ENCODE results near the gene CLTCL1.

Gene CLTCL1

DNA sequence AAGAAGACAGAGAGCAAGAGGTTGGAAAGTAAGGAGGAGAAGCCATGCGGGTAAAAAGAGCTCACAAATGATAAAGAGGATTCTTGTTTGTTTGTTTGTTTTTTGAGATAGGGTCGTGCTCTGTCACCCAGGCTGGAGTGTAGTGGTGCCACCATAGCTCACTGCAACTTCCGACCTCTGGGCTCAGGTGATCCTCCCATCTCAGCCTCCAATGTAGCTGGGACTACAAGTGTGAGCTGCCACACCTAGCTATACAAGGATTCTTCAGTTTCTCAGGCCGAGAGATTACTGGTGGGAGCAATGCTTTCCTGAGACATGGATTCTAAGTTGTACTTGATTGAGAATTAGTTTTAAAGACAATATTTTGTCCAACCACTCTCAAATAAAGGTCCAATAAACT, 55.6 kb downstream of the CLTCL1 start:
- Histone ChIP-seq H3K9me3 (ENCODE audit: control insufficient read depth, low read length) (no peaks in the 10 kb centered on the region), H3K36me3 (ENCODE audit: control insufficient read depth, insufficient read depth, low read length) (no peaks in the 10 kb centered on the region), H3K4me1 (ENCODE audit: control insufficient read depth, insufficient read depth, low read length, poor library complexity, severe bottlenecking) (no peaks in the 10 kb centered on the region), H3K4me3 (ENCODE audit: insufficient read depth, low read depth, low read length, poor library complexity, severe bottlenecking) (no peak overlapping the region), H3K27me3 (replicated peaks; ENCODE audit: control insufficient read depth, insufficient read depth, low read length, poor library complexity, severe bottlenecking) (no peaks in the 10 kb centered on the region), H3K27ac (ENCODE audit: insufficient read depth, low read length, poor library complexity, severe bottlenecking) (no peak overlapping the region)
- DNase-seq = no peak

DNA sequence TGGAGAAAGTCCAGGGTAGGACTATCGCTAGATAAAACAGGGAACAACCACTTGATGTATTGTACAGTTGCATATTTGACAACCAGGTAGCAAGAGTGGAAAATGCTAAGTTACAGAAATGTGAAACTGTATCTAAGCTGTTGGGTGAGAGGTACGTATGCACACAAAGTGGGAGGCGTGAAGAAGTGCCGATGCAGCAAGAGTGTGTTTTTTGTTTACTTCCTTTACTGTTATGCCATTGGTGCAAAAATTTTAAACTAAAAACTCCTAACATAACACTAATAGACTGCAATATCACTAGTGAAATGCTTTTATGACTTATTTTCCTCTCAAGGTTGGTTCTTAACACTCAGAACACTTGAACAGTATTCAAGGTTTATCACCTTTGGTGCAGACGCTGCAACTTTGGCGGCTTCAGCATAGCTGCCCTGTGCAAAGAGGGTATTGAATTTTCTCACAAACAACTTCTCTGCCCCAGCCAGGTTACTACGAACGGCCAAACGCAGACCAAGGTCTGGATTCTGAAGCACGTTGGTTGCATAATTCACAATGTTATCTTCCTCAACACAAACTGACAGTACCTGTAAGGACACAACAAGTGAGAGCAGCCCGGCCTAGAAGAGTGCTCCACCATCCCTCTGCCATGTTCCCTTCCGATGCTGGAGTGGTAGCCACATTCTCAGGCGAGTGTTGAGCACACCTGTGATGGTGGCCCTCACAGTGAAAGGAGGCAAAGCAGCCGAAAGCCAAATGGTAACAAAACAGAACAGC, 57.2 kb downstream of the CLTCL1 start:
- no peak for DNase-seq
- H3K27me3 ChIP-seq (replicated peaks; ENCODE audit: control insufficient read depth, insufficient read depth, low read length, poor library complexity, severe bottlenecking) = no peaks in the 10 kb centered on the region
- no peaks in the 10 kb centered on the region for H3K4me1 ChIP-seq (ENCODE audit: control insufficient read depth, insufficient read depth, low read length, poor library complexity, severe bottlenecking)
- H3K36me3 ChIP-seq (ENCODE audit: control insufficient read depth, insufficient read depth, low read length) = no peaks in the 10 kb centered on the region
- no peaks in the 10 kb centered on the region for H3K9me3 ChIP-seq (ENCODE audit: control insufficient read depth, low read length)
- no peak overlapping the region for H3K27ac ChIP-seq (ENCODE audit: insufficient read depth, low read length, poor library complexity, severe bottlenecking)
- no peak overlapping the region for H3K4me3 ChIP-seq (ENCODE audit: insufficient read depth, low read depth, low read length, poor library complexity, severe bottlenecking)

DNA sequence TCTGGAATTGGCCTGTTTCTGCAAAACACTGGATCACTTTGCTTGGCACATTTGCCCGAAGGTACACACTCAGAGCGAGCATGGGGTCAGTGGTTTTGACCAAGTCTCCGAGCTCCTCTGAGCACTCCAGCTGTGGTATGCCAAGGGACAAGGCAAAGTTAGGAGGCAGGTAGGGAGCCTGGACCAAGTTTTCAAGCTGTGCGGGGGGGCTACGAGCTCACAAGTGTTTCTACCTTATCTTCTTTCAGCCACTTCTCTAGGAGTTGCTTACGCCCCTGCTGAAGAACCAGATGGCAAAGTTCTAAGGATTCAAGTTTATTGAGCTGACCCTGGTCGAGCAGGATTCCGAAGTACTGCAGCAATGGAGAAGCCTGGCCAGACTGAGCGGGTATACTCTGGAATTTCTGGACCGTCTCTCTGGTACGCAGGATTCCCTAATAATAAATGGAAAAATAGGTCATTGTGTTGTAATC, 58.3 kb downstream of the CLTCL1 start:
- H3K36me3 ChIP-seq (ENCODE audit: control insufficient read depth, insufficient read depth, low read length) = no peaks in the 10 kb centered on the region

DNA sequence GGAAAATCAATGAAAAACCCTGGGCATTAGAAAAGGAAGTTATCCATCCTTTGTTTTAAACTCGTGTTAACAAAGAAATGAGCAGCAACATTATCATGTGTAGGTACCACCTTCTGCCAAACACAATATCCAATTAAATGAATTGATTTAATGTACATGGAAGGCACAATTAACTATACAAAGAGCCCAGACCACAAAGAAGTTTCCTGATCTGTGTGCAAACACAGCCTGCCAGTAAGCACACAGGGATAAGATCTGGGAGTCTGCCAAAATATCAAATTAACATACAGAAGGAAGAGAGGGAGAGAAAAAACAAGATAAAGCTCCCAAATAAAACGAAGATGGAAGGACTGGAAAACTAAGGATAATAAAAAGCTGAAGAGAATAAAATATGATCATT, 58.9 kb downstream of the CLTCL1 start:
- no peaks in the 10 kb centered on the region for H3K27me3 ChIP-seq (replicated peaks; ENCODE audit: control insufficient read depth, insufficient read depth, low read length, poor library complexity, severe bottlenecking)

More for the DNA sequence above, 58.3 kb downstream of the CLTCL1 start:
- H3K27ac ChIP-seq (ENCODE audit: insufficient read depth, low read length, poor library complexity, severe bottlenecking) = no peak overlapping the region
- H3K27me3 ChIP-seq (replicated peaks; ENCODE audit: control insufficient read depth, insufficient read depth, low read length, poor library complexity, severe bottlenecking) = no peaks in the 10 kb centered on the region
- H3K4me1 ChIP-seq (ENCODE audit: control insufficient read depth, insufficient read depth, low read length, poor library complexity, severe bottlenecking) = no peaks in the 10 kb centered on the region
- H3K4me3 ChIP-seq (ENCODE audit: insufficient read depth, low read depth, low read length, poor library complexity, severe bottlenecking) = no peak overlapping the region
- no peaks in the 10 kb centered on the region for H3K9me3 ChIP-seq (ENCODE audit: control insufficient read depth, low read length)
- no peak for DNase-seq

DNA sequence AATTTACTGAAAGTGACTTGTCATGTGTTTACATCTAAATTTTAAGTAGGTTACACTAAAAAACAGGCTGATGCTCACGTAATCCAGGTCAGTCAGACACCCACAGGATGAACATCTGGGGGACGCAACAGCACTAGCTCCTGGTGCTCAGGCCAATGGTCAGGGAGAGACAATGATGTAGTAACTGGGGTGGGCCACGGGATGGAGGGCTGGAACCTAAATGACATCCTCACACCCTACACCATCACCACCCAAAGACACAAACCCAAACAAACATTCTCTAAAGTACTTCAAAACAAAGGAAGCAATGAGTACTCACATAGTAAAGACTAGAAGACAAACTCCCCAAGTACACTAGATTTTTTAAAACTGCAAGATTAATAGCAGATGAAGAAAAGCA, 59.5 kb downstream of the CLTCL1 start:
- H3K36me3 ChIP-seq (ENCODE audit: control insufficient read depth, insufficient read depth, low read length) = no peaks in the 10 kb centered on the region
- no peaks in the 10 kb centered on the region for H3K27me3 ChIP-seq (replicated peaks; ENCODE audit: control insufficient read depth, insufficient read depth, low read length, poor library complexity, severe bottlenecking)

More for the DNA sequence above, 58.9 kb downstream of the CLTCL1 start:
- H3K27ac ChIP-seq (ENCODE audit: insufficient read depth, low read length, poor library complexity, severe bottlenecking) = no peak overlapping the region
- no peak for DNase-seq
- no peaks in the 10 kb centered on the region for H3K4me1 ChIP-seq (ENCODE audit: control insufficient read depth, insufficient read depth, low read length, poor library complexity, severe bottlenecking)
- H3K4me3 ChIP-seq (ENCODE audit: insufficient read depth, low read depth, low read length, poor library complexity, severe bottlenecking) = no peak overlapping the region
- no peaks in the 10 kb centered on the region for H3K9me3 ChIP-seq (ENCODE audit: control insufficient read depth, low read length)
- no peaks in the 10 kb centered on the region for H3K36me3 ChIP-seq (ENCODE audit: control insufficient read depth, insufficient read depth, low read length)

DNA sequence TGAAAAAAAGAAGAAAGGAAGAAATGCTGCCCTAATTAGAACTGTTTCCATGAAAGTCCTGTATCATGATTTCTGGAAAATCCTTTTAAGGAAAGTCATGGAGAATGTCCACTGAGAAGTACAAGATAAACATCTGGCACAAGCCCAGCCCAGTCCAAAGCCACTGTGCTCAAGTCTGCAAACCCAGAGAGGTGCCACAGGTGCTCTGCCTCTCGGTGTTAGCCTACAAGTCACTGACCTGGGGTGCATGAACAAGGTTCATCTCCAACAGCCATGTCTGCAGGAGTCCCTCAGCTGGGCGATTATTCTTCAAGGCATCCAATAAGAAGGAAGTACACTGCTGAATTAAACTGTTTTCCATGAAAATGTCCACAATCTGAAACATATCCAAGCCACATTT, 61.9 kb downstream of the CLTCL1 start:
- Histone ChIP-seq H3K27me3 (replicated peaks; ENCODE audit: control insufficient read depth, insufficient read depth, low read length, poor library complexity, severe bottlenecking) (no peaks in the 10 kb centered on the region), H3K9me3 (ENCODE audit: control insufficient read depth, low read length) (no peaks in the 10 kb centered on the region), H3K36me3 (ENCODE audit: control insufficient read depth, insufficient read depth, low read length) (no peaks in the 10 kb centered on the region), H3K4me1 (ENCODE audit: control insufficient read depth, insufficient read depth, low read length, poor library complexity, severe bottlenecking) (no peaks in the 10 kb centered on the region), H3K4me3 (ENCODE audit: insufficient read depth, low read depth, low read length, poor library complexity, severe bottlenecking) (no peak overlapping the region), H3K27ac (ENCODE audit: insufficient read depth, low read length, poor library complexity, severe bottlenecking) (no peak overlapping the region)
- no peak for DNase-seq

More for the DNA sequence above, 59.5 kb downstream of the CLTCL1 start:
- Histone ChIP-seq H3K4me1 (ENCODE audit: control insufficient read depth, insufficient read depth, low read length, poor library complexity, severe bottlenecking) (no peaks in the 10 kb centered on the region), H3K27ac (ENCODE audit: insufficient read depth, low read length, poor library complexity, severe bottlenecking) (no peak overlapping the region), H3K9me3 (ENCODE audit: control insufficient read depth, low read length) (no peaks in the 10 kb centered on the region), H3K4me3 (ENCODE audit: insufficient read depth, low read depth, low read length, poor library complexity, severe bottlenecking) (no peak overlapping the region)
- DNase-seq = no peak

DNA sequence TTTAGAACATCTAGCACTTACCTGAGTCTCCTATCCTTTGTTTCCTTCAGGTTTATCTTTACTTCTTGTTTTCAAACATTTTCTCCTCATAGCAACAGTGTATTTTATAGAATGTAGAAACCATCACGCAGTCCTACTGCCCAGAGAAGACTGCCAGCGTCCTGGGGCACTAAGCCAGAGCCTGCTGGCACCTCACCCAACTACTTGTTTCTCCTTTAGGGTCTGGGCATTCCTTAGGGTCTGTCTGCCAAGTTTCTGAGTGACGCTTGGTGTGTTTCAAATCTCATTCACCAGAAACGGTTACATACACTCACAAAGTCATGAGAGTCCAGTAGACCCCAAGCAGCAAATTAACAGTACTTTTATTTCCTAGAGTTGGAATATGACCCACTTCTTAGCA, 63.3 kb downstream of the CLTCL1 start:
- no peak for DNase-seq
- H3K27me3 ChIP-seq (replicated peaks; ENCODE audit: control insufficient read depth, insufficient read depth, low read length, poor library complexity, severe bottlenecking) = no peaks in the 10 kb centered on the region
- H3K4me3 ChIP-seq (ENCODE audit: insufficient read depth, low read depth, low read length, poor library complexity, severe bottlenecking) = no peak overlapping the region
- no peaks in the 10 kb centered on the region for H3K36me3 ChIP-seq (ENCODE audit: control insufficient read depth, insufficient read depth, low read length)
- H3K27ac ChIP-seq (ENCODE audit: insufficient read depth, low read length, poor library complexity, severe bottlenecking) = no peak overlapping the region
- H3K4me1 ChIP-seq (ENCODE audit: control insufficient read depth, insufficient read depth, low read length, poor library complexity, severe bottlenecking) = no peaks in the 10 kb centered on the region
- H3K9me3 ChIP-seq (ENCODE audit: control insufficient read depth, low read length) = no peaks in the 10 kb centered on the region

DNA sequence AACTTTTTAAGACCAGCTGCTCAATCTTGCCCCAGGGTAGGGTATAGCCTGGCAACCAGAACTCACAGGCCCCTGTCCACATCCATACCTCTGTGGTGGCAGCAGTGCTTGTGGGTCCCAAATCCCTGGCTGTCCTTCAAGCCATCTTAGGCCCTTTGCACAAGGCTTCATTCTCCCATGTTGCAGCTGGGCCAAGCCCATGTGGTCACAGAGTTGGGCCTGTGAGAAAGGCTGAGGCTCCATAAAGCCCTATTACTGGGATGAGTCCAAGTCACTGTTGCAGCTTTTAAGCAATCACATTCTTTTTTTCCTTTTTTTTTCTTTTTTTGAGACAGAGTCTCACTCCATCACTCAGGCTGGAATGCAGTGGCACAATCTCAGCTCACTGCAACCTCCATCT, 65.1 kb downstream of the CLTCL1 start:
- Histone ChIP-seq H3K4me3 (ENCODE audit: insufficient read depth, low read depth, low read length, poor library complexity, severe bottlenecking) (no peak overlapping the region), H3K9me3 (ENCODE audit: control insufficient read depth, low read length) (no peaks in the 10 kb centered on the region), H3K27ac (ENCODE audit: insufficient read depth, low read length, poor library complexity, severe bottlenecking) (no peak overlapping the region), H3K27me3 (replicated peaks; ENCODE audit: control insufficient read depth, insufficient read depth, low read length, poor library complexity, severe bottlenecking) (no peaks in the 10 kb centered on the region), H3K36me3 (ENCODE audit: control insufficient read depth, insufficient read depth, low read length) (no peaks in the 10 kb centered on the region), H3K4me1 (ENCODE audit: control insufficient read depth, insufficient read depth, low read length, poor library complexity, severe bottlenecking) (no peaks in the 10 kb centered on the region)
- DNase-seq = no peak

DNA sequence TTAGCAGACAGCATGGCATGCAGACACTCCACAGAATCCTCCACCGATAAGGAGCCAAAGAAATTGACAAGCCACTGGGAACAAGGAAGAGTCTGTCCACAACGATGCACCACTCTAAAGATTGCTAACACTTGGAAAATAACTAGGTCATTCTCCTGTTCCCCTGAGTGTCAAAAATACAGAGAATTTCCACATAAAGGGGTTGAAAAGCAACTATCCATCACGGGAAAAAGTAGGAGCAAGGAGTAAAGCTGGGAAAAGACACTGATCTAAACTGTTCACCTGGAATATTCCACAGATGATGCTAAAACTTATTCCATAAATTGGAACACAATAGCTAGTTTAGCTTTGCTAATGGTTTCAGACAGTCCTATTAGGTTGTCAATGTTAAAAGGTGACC, 66.0 kb downstream of the CLTCL1 start:
- Histone ChIP-seq H3K27me3 (replicated peaks; ENCODE audit: control insufficient read depth, insufficient read depth, low read length, poor library complexity, severe bottlenecking) (no peaks in the 10 kb centered on the region), H3K9me3 (ENCODE audit: control insufficient read depth, low read length) (no peaks in the 10 kb centered on the region), H3K27ac (ENCODE audit: insufficient read depth, low read length, poor library complexity, severe bottlenecking) (no peak overlapping the region), H3K4me3 (ENCODE audit: insufficient read depth, low read depth, low read length, poor library complexity, severe bottlenecking) (no peak overlapping the region), H3K4me1 (ENCODE audit: control insufficient read depth, insufficient read depth, low read length, poor library complexity, severe bottlenecking) (no peaks in the 10 kb centered on the region), H3K36me3 (ENCODE audit: control insufficient read depth, insufficient read depth, low read length) (no peaks in the 10 kb centered on the region)
- DNase-seq = no peak

DNA sequence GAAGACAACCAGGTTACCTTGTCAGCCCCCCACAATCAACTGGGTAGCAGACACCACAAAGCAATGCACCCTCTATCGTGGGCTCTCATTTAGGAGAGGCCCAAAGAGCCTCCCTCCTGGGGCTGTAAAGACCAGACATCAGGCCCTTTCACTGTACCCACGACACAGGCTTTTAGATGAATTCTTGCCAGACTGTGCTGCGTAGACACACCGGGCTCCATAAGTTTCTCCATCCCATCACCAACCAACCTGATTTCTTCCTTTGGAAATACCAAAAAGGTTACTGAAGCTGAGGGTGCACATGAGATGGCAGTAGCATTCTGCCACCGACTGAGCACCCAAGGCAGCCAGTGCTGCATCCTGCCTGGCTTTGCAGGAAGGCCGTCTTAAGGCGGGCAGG, 66.5 kb downstream of the CLTCL1 start:
- no peak for DNase-seq
- Histone ChIP-seq H3K4me3 (ENCODE audit: insufficient read depth, low read depth, low read length, poor library complexity, severe bottlenecking) (no peak overlapping the region), H3K4me1 (ENCODE audit: control insufficient read depth, insufficient read depth, low read length, poor library complexity, severe bottlenecking) (no peaks in the 10 kb centered on the region), H3K9me3 (ENCODE audit: control insufficient read depth, low read length) (no peaks in the 10 kb centered on the region), H3K36me3 (ENCODE audit: control insufficient read depth, insufficient read depth, low read length) (no peaks in the 10 kb centered on the region), H3K27me3 (replicated peaks; ENCODE audit: control insufficient read depth, insufficient read depth, low read length, poor library complexity, severe bottlenecking) (no peaks in the 10 kb centered on the region), H3K27ac (ENCODE audit: insufficient read depth, low read length, poor library complexity, severe bottlenecking) (no peak overlapping the region)
